NCI-H1417 treated with DMSO at 0.1 percent for 48 hours (cell line): ENCODE measurements around the gene ECEL1.

Source experiments
- DNase-seq: peaks from one replicate; lab custom pipeline; 2025; lab: John Stamatoyannopoulos, UW

The ECEL1 gene

DNA sequence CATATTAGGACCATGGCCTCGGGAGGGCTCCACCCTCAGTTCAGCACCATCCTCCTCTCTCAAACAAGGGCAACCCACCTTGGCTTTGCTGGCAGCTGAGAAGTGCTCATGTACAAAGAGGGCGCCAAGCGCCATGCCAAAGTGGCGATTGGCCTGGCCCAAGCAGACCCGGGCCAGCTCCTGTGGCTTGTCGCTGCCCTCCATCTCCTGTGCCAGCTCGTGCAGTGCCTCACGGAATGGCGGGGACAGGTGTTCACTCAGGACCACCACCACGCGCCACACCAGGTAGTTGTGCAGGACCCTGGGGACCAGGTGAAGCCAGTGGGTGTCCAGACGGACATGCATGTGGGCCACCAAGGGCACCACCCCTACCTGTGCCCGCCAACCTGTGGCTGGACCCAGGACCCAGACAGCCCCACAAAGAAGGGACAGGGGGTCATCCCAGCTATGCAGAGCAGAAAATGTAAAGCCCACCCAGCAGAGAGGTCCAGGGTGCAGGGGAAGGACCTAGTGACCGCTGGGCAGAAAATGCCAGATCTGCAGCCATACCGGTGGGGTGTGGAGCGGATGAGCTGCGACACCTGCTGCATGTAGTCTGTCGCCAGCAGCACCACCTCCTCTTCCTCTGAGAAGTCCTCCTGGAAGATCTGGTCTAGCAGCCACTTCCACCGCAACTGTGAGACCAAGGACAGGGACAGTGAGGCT is 3.6 kb downstream of the ECEL1 start:
- DNase-seq, result no peak

DNA sequence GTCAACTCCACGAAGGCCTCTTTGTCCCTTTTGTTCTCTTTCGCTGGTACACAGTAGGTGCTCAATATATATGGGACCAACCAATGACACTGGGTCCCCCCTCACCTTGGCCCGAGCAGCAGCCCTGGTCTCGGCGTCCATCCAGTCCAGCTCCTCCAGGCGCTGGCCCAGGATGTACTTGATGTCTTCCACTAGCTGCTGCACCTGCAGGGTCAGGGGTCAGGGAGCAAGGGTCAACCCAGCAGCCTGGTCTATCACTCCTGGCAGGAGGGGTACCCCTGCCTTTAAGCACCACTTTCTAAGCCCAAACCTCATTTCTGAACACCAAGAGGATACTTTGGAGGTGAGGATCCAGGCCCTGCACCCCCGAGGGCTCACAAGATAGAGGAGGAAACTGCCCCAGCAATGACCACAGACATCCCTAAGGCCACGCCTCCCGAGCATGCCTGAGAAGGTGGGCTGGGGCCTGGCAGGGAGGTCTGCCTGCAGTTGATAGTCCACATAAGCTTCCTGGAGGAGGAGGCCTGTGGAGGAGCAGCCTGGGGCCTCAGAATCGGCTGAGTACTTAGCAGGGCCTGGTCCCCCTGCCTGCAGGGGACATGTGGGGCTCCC is 4.2 kb downstream of the ECEL1 start:
- DNase-seq, result no peak

DNA sequence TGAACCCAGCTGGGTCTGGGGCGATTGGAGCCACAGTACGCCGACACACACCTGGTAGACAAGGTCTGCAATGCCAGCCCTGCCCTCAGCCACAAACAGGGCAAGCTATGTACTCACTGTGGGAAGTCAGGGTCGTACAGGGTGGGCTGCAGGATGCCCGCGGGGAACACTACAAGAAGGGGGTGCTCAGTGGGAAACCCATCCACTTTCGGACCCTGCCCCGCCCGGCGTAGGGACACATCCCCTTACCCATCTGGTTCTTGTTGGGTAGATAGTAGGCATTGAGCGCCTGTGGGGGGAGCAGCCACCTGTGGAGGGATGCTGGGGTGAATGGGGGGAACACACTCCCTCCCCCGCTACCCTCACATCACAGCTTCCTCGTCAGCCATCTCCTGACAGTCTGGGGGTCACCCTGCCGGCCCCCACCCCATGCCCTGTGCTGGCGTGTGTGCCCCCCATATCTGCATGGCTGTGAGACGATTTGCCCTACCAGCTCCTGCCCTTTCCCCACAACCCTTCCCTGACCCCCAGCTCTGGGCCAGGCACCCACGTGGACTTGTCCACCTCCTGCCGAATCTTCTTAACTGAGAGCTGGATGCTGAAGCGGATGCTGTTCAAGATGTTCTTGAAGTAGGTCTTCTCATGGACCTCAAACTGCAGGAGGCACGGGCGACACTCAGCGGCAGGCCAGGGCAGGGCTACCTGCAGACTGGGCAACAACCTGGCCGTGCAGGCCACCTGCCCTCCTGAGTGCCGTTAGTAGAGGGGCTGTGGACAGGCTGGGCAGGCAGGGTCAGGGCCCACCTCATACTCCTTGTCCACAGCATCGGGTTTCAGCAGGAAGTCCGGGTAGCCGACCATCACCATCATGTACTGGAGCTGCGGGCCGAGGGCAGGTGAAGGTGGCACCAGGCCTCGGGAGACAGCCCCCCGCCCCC is 5.1 kb downstream of the ECEL1 start:
- no peak for DNase-seq

DNA sequence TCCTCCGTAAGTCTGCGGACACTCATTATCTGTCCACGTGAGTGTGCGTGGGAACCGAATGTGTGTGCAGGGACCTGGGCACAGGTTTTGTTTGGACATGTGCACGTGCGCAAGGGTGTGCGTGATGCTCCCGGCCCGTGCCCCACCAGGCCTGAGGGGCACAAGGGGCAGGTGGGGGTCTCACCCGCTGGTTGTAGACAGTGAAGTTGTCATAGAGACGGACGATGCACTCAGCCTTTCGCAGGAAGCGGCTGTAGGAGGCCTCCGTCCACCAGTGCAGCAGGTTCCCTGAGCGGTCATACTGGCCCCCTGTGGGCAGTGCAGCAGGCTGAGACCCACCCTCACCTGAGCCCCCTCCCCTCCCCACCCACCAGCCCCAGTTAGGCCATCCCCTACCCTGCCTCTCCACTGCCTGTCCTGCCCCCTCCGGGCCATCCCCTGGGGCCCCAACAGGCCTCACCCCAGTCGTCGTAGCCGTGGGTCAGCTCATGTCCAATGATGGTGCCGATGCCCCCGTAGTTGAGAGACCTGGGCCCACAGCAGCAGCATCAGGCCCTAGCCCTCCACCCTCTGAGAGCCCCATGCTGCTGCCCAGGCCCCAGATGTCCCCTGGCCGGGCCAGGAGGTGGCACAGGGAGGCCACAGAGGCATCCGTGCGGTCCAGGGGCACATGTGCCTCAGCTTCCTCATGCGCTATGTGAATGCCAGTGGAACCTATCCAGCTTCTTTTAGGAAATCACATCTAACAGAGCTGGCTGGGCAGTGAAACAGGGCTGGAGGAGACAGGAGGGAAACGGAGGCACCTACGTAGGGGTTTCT is 6.1 kb downstream of the ECEL1 start:
- DNase-seq, result no peak

DNA sequence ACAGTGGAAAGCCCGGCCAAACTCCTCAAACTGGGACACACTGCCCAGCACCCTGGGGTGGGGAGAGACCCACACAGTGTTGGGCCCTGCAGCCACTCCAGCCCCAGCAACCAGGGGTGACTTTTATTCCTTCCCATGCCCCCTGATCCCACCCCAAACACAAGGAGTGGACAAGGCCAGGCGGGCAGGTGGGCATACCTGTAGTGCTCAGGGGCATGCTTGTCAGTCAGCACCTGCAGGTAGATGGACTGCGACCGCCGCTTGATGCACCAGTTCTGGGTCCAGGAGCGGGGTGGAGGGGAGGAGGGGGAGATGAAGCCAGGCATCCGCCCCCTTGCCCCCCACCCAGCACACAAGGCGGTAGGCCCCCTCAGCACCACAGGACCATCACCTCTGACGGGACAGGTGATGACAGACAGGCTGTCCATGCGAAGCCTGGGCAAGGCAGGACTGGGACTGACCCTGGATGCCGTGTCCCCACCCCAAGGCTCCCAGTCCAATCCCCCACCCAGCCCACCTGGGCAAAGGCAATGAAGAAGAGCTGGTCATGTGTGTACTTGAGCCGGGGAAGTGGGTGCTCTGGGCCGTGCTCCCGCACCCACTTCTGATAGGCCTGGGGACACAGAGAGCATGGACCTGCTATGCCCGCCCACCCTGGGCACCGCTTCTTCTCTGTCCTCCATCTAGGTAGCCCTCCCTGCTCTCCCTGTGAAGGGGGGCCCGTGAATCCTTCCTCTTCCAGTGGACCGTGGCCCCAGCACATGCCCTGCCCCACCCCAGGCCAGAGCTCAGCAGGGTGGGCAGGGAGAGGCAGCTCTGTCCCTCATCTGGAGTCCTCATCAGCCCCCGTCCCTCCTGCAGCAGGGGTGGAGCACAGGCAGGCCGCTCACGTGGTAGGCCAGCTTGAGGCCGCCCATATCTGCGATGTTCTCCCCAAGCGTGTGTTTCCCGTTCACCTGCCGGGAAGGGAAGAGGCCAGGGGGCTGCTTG is 7.1 kb downstream of the ECEL1 start:
- DNase-seq, result no peak

DNA sequence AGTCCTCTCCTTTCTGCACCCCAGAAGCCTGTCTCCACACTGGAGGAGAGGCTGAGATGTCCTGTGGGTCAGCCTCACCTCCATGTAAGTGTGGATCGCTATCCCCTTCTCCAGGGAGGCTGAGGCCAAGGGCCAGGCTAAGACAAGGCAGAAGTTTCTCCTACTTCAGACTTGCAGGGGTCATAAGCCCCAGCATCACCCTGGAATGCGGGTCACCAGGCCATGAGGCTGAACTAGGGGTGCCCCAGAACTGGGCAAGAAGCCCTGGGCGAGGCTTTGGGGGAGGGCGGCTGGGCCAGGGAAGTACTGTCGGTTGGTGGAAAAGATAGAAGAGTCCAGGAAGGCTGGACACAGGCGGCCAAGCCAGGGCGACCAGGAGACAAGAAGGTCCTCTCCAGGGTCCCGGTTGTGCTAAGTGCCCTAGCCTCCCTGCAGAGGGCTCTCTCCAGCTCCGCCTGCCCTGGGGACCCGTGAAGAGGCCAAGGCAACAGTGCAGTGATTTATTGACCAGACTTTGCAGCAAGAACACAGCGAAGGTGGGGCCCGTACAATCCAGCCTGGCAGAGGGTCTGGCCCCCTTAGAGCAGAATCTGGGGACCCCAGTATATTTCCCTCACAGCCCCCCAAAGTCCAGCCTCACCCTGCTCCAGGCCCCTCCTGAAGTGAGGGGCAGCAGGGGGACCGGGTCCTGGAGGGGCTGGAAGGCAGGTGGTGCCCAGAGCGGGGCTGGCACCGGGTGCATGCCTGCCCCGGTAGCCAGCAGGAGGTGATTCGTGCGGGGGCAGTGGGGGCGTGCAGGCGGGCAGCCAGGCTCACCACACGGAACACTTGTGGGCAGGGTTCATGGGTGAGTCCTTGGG is 8.1 kb downstream of the ECEL1 start:
- no peak for DNase-seq

DNA sequence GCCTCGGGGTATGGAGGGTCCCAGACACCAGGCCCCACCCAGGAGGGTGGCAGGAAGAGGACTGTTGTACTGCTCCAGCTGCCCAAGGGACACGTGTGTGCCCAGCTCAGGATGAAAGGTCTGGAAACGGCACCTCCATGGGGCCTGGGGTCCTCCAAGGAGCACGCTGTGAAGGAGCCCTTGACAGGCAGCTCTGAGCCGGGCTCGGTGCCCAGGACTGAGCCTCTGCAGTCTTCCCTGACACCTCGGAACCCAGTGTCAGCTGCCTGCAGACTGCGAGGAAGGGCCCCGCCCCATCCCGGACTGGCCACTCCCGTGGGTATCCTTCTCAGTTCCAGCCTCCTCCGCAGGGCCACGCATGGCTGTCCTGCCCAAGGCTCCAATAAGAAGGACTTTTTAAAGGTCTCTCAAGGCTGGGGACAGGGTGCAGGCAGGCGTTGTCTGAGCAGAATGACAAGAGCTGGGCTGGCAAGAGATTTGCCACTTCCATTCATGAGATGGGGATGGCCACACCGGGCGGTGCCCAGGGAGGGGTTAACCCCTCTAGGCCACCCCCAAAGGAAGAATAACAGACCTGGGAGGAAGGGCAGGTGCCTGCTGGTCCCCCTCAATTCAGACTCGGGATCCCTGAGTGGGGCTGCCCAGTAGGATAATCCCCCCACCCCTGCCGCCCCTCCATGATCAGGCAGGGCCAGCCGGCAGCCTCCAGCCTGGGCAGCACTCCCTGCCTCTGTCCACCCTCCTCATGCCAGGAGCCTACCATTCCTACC is 8.9 kb downstream of the ECEL1 start:
- DNase-seq, result no peak

DNA sequence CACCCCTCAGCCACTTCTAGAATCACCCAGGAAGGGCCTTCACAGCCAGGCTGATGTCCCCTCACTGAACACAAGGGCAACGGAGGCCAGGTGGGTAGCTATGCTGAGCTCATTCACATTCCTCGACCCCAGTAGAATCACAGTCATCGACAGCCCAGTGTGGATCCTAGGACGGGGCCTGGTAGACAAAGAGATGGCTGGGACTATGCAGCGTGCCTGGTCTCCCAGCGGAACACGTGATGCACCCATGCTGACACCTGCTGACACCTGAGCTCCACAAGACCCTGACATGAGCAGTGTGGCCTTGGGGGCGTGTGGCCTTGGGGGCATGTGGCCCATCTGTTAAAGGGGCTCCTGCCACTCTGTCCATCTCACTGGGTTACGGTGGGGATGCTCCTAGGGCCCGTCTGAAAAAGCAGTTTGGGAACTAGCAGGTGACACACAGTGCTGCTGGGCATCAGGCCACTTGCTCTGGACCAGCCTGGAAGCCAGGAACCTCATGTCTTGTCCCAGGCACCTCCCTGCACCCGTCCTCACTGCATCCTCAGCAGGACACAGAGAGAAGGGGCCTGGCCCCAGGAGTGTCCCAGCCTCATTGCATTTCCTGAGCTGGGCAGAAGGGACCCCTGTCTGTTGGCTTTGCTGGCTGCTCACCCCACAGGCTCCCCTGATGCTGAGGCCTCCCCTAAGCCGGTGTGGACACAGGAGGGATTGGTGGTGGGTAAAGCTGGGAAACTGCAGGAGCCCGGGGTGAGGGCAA is 9.7 kb downstream of the ECEL1 start:
- no peak for DNase-seq

DNA sequence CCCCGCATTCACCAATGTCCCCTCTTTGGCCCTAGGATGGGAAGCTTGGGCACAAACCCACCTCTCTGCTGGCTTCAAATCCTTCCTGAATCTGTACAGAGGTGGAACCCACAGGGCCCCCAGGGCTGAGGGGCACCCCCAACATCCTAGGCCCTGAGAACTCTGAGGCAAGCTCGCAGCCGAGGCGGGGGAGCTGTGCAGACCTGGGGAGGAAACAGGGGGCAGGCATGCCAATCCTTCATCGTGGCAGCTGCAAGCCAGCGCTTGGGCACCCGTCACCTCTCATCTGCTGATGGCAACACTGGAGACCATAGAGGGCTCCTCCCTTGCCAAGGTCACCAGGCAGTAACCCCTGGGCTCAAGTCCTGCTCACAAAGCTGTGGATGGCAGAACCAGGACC is 10.8 kb downstream of the ECEL1 start:
- DNase-seq, result no peak

DNA sequence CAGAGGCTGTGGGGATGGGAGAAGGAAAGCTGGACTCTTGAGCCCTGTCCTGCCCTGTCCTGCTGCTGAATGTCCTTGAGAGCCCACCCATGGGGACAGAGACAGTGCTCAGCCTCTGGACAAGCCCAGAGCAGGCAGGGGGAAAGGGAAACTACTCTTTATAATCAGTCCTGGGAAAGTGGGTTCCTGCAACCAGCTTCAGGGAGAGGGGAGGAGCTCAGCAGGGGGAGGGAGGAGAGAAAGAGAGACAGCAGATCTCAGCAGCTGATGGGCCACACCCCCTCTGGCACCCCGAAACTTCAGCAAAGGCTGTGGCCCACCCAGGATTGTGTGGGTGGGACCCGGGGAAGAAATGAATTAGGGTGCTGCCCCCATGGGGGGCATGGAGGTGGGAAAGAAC is 11.6 kb downstream of the ECEL1 start:
- no peak for DNase-seq

DNA sequence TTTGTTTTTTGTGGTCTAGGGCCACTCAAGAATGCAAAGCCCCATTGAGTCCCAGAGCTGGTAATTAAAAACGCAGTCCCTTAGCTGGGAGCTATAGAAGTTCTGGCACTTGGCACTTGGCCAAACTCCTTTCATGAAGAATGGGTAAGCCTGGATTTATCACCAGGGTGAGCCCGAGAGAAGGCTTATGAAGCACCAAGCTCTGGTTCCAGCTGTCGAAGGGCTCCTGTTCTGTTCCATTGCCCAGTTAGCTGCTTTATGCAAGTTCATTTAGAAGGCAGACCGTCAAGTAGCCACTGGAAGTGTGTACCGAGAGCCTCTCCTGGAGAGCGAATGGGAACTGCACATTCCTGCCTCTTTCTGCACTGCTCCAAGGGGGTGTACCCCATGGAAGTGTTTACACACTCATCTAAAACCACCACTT is 14.2 kb downstream of the ECEL1 start:
- no peak for DNase-seq

DNA sequence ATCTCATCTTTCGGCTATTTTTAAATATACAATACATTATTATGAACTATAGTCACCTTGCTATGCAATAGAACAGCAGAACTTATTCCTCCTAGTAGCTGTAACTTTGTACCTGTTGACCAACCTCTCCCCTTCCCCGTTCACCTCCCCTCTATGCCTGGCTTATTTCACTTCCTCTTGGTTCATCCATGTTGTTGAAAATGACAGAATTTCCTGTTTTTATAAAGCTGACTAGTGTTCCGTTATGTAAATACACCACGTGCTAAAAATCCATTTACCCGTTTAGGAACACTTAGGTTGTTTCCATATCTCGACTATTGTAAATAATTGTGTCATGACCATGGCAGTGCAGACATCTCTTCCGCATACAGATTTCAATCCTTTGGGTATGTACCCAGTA is 21.4 kb downstream of the ECEL1 start:
- no peak for DNase-seq

DNA sequence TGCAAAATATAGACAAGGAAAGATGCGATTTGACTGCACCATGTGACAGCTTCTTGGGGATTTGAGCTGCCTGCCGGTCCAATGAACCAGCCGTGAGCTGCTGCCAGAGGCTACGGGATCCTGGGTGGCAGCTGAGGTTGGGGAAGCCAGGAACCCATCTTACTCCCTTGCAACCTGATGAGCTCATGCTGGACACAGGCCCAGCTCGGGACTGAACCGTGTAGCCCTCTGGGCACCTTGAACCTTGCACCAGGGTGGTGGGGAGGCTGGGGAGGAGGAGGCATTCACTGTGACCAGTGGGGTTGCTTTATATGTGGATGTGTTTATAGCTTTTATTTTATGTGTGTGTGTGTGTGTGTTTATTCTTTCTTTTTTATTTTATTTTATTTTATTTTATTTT is 22.6 kb downstream of the ECEL1 start:
- DNase-seq, result no peak

DNA sequence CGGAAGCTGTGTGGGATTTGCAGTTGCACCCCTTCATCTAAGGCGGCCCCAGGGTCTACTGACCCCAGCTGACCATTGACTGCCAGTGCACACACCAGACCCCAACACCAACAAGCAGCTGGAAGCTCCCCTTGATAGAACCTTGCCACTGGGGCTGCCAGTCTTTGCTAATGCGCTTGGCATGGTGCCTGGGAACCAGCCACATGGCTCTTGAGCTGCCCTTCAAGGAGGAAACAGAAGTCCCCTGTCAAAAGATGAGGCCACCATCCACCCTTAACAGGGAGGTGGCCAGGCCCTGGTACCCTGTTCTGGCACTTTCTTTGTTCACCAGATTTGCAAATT is 23.1 kb downstream of the ECEL1 start:
- no peak for DNase-seq

DNA sequence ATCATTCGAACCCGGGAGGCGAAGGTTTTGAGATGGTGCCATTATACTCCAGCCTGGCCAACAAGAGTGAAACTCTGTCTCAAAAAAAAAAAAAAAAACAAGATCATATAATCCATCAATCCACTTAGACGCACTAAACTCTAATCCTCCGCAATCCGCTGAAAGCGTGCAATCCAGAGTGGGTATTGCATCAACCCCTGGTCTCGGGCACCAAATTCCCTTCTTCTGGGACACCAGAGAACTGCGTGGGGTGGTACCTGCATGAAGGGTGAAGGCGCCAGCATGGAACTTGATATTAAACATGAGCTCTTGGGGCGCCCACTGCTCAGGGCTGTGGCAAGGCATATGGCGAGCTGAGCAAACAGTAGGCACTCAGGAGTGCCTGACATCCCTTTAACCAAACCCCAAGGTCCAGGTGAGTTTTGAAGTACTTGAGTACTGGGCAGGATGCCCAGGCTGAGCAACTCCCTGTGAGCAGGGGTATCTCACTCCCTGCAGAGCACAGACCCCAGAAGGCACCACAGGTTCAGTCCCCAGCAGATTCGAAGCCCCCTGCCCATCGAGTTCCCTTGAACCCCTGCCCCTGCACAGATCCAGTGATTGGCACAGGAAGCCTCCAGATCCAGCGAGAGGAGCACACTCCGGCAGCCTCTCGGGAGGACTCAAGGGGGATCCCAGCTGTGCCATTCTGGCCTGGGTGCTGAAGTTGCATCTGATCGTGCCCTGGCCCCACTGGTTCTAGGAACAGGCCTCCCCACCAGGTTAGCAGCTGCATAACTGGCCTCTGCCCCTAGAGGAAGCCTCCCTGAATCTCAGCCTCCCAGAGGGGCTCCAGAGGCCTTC is 23.7 kb downstream of the ECEL1 start:
- DNase-seq, result no peak

DNA sequence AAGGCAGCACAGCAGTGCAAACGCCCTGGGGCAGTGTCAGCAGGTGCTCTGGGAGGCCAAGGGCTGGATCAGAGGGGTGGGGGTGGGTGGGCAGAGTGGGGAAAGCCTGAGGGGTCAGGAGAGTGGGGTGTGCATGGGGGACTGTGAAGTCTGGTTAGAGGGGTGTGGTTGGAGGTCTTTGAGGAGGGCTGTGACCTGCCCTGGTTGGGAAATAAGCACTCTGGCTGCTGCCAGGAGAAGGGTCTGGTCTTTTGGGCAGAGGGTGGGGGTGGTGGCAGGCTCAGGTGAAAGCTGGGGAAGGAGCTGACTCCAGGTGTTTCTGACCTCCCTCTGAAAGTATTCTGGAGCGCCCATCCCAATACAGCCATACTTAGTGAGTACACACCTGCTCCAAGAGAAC is 27.5 kb downstream of the ECEL1 start:
- no peak for DNase-seq

DNA sequence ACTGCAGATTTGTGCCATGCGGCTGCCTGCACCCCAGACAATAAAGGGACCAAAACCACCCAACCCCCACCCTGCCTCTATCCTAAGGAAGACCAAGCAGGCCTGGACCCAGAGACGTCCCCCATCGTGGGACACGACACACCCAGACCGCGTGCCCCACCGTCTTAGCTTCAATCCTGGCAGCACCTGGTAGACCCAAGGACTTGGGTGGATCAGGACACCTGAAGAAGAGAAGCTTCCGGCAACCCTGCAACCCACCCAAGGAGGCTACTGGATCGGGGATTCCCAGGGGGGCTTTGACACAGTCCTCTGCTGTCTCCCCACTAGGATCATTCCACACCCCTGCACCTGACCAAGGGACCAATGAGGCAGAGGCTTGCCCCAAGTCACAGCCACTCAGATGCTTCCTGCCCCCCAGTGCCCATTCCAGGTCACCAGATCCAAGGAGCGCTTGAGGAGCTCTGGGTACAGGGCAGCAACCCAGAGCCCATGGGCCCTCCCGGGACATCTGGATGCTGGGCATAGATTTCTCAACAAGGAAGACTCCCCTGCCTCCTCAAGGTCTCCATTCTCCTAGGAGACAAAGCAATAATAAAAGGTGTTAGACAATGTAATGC is 28.1 kb downstream of the ECEL1 start:
- no peak for DNase-seq
